GM23338 (cell line): ENCODE results near the gene SHB.

Experiments
- EZH2 ChIP-seq: fragments of 200-600 bp; sonication (generic); IDR thresholded peaks from one replicate; pipeline ENCODE4 v1.8.0; 2017; ENCODE audit warnings: antibody characterized with exemption, mild to moderate bottlenecking, low read depth; ENCODE audit not compliant: unreplicated experiment
- EZH2phosphoT487 ChIP-seq: fragments of 200-600 bp; sonication (generic); IDR thresholded peaks from one replicate; pipeline ENCODE4 v1.8.1; 2018; ENCODE audit warnings: antibody characterized with exemption; ENCODE audit not compliant: unreplicated experiment
- JUNB ChIP-seq: IDR thresholded peaks from one replicate; pipeline ENCODE4 v1.6.1; 2016; ENCODE audit warnings: antibody characterized with exemption; ENCODE audit not compliant: unreplicated experiment
- NANOG ChIP-seq: IDR thresholded peaks from 2 replicates; pipeline ENCODE4 v1.6.1; 2016; ENCODE audit warnings: antibody characterized with exemption, borderline replicate concordance
- POLR2AphosphoS5 ChIP-seq: IDR thresholded peaks from 2 replicates; pipeline ENCODE4 v1.6.1; 2016; ENCODE audit warnings: antibody characterized with exemption, low read depth
- STAT1 ChIP-seq: IDR thresholded peaks from one replicate; pipeline ENCODE4 v1.6.1; 2016; ENCODE audit warnings: antibody characterized with exemption; ENCODE audit not compliant: unreplicated experiment
- TF ChIP-seq, protein P1 (sequence below), 2 experiments: fragments of 200-600 bp in 1 of 2; sonication (generic) in 1 of 2; conservative IDR thresholded peaks; 2 replicates each; pipeline versions ENCODE4 v1.5.1 to v1.6.1; 2016 to 2017; ENCODE audit warnings: antibody characterized with exemption in 2 of 2, low read depth in 2 of 2, mild to moderate bottlenecking in 2 of 2, moderate library complexity in 1 of 2
- TF ChIP-seq, protein P2 (sequence below): fragments of 250-450 bp; sonication (Bioruptor Pico); IDR thresholded peaks from 2 replicates; pipeline ENCODE4 v1.5.0; 2020; ENCODE audit warnings: mild to moderate bottlenecking, moderate library complexity
- TF ChIP-seq, protein P3 (sequence below): IDR thresholded peaks from one replicate; pipeline ENCODE4 v1.6.1; 2018; ENCODE audit warnings: antibody characterized with exemption; ENCODE audit not compliant: unreplicated experiment

- TF ChIP-seq EZH2 (no peak), POLR2AphosphoS5 (no peak), EZH2phosphoT487 (no peak), NANOG (no peak), JUNB (no peak), STAT1 (no peak)
- TF ChIP-seq, protein P1, sequence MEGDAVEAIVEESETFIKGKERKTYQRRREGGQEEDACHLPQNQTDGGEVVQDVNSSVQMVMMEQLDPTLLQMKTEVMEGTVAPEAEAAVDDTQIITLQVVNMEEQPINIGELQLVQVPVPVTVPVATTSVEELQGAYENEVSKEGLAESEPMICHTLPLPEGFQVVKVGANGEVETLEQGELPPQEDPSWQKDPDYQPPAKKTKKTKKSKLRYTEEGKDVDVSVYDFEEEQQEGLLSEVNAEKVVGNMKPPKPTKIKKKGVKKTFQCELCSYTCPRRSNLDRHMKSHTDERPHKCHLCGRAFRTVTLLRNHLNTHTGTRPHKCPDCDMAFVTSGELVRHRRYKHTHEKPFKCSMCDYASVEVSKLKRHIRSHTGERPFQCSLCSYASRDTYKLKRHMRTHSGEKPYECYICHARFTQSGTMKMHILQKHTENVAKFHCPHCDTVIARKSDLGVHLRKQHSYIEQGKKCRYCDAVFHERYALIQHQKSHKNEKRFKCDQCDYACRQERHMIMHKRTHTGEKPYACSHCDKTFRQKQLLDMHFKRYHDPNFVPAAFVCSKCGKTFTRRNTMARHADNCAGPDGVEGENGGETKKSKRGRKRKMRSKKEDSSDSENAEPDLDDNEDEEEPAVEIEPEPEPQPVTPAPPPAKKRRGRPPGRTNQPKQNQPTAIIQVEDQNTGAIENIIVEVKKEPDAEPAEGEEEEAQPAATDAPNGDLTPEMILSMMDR (conservative IDR thresholded peaks at IDR 0.05; ENCODE audit: low read depth in 2 of 2): no peak
- TF ChIP-seq, protein P2, sequence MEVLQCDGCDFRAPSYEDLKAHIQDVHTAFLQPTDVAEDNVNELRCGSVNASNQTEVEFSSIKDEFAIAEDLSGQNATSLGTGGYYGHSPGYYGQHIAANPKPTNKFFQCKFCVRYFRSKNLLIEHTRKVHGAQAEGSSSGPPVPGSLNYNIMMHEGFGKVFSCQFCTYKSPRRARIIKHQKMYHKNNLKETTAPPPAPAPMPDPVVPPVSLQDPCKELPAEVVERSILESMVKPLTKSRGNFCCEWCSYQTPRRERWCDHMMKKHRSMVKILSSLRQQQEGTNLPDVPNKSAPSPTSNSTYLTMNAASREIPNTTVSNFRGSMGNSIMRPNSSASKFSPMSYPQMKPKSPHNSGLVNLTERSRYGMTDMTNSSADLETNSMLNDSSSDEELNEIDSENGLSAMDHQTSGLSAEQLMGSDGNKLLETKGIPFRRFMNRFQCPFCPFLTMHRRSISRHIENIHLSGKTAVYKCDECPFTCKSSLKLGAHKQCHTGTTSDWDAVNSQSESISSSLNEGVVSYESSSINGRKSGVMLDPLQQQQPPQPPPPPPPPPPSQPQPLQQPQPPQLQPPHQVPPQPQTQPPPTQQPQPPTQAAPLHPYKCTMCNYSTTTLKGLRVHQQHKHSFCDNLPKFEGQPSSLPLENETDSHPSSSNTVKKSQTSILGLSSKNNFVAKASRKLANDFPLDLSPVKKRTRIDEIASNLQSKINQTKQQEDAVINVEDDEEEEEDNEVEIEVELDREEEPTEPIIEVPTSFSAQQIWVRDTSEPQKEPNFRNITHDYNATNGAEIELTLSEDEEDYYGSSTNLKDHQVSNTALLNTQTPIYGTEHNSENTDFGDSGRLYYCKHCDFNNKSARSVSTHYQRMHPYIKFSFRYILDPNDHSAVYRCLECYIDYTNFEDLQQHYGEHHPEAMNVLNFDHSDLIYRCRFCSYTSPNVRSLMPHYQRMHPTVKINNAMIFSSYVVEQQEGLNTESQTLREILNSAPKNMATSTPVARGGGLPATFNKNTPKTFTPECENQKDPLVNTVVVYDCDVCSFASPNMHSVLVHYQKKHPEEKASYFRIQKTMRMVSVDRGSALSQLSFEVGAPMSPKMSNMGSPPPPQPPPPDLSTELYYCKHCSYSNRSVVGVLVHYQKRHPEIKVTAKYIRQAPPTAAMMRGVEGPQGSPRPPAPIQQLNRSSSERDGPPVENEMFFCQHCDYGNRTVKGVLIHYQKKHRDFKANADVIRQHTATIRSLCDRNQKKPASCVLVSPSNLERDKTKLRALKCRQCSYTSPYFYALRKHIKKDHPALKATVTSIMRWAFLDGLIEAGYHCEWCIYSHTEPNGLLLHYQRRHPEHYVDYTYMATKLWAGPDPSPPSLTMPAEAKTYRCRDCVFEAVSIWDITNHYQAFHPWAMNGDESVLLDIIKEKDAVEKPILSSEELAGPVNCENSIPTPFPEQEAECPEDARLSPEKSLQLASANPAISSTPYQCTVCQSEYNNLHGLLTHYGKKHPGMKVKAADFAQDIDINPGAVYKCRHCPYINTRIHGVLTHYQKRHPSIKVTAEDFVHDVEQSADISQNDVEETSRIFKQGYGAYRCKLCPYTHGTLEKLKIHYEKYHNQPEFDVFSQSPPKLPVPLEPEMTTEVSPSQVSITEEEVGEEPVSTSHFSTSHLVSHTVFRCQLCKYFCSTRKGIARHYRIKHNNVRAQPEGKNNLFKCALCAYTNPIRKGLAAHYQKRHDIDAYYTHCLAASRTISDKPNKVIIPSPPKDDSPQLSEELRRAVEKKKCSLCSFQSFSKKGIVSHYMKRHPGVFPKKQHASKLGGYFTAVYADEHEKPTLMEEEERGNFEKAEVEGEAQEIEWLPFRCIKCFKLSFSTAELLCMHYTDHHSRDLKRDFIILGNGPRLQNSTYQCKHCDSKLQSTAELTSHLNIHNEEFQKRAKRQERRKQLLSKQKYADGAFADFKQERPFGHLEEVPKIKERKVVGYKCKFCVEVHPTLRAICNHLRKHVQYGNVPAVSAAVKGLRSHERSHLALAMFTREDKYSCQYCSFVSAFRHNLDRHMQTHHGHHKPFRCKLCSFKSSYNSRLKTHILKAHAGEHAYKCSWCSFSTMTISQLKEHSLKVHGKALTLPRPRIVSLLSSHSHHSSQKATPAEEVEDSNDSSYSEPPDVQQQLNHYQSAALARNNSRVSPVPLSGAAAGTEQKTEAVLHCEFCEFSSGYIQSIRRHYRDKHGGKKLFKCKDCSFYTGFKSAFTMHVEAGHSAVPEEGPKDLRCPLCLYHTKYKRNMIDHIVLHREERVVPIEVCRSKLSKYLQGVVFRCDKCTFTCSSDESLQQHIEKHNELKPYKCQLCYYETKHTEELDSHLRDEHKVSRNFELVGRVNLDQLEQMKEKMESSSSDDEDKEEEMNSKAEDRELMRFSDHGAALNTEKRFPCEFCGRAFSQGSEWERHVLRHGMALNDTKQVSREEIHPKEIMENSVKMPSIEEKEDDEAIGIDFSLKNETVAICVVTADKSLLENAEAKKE (CRISPR knock-in tag): no peak
- TF ChIP-seq, protein P3, sequence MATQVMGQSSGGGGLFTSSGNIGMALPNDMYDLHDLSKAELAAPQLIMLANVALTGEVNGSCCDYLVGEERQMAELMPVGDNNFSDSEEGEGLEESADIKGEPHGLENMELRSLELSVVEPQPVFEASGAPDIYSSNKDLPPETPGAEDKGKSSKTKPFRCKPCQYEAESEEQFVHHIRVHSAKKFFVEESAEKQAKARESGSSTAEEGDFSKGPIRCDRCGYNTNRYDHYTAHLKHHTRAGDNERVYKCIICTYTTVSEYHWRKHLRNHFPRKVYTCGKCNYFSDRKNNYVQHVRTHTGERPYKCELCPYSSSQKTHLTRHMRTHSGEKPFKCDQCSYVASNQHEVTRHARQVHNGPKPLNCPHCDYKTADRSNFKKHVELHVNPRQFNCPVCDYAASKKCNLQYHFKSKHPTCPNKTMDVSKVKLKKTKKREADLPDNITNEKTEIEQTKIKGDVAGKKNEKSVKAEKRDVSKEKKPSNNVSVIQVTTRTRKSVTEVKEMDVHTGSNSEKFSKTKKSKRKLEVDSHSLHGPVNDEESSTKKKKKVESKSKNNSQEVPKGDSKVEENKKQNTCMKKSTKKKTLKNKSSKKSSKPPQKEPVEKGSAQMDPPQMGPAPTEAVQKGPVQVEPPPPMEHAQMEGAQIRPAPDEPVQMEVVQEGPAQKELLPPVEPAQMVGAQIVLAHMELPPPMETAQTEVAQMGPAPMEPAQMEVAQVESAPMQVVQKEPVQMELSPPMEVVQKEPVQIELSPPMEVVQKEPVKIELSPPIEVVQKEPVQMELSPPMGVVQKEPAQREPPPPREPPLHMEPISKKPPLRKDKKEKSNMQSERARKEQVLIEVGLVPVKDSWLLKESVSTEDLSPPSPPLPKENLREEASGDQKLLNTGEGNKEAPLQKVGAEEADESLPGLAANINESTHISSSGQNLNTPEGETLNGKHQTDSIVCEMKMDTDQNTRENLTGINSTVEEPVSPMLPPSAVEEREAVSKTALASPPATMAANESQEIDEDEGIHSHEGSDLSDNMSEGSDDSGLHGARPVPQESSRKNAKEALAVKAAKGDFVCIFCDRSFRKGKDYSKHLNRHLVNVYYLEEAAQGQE: no peak
Observed at GRCh38 chr9:38059233-38059936, 9.6 kb downstream of the SHB start.
